ENCODE data around the gene NRIP1.
"Not testable (repeated sequence)": the region's sequence is repeated elsewhere in the genome, so short reads cannot be mapped to it uniquely, and the experiment has no call there.

NRIP1 gene

GRCh38 chr21:14968821-14969220 is 96.0 kb downstream of the NRIP1 start:
- DNase-seq, result no peak

GRCh38 chr21:14968029-14968428 is 96.8 kb downstream of the NRIP1 start:
- peak; percentile 64 for DNase-seq

- no peak for DNase-seq
Observed at GRCh38 chr21:14964621-14965020, 100.2 kb downstream of the NRIP1 start.

GRCh38 chr21:14962217-14962616 is 102.6 kb downstream of the NRIP1 start:
- DNase-seq, result no peak

DNA sequence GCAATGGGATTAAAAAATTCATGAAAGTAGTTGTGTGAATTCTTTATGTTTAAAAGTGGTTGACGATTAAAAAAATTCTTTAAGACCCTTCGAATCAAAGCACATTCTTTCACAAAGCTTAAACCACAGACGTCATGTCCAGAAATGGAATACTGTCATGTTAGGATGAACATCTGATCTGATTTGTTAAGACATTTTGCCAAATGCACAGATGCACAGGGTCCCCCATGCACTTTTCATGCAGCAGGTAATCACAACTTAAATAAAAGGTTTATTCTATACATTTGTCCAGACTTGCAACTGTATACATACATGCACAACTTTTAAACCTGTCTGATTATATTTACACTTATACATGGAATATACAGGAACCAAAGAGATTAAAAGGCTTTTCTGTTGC is 103.3 kb downstream of the NRIP1 start:
- no peak for DNase-seq

- DNase-seq, result no peak
Observed at GRCh38 chr21:14959343-14959742, 105.5 kb downstream of the NRIP1 start.

DNA sequence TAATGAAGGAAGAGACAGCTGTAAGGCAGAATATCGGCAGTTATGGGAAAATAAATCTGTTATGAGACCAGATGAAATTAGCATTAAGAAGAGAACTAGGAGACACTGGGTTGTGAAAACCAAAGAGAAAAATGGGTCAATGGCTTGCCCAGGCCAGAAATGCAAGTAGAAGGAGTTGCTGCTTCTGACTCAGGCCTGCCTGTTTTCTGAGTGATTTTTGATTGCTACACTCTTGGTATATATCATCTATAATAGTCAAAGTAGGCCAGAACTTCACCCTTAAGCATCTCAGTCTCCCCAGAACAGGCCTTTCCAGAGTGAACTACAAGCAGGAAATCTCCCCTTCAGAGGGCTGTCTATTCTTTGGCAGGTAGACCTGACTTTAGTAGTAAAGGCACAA is 107.0 kb downstream of the NRIP1 start:
- peak; percentile 34 for DNase-seq

GRCh38 chr21:14956807-14957206 is 108.0 kb downstream of the NRIP1 start:
- peak; percentile 84 for DNase-seq

DNA sequence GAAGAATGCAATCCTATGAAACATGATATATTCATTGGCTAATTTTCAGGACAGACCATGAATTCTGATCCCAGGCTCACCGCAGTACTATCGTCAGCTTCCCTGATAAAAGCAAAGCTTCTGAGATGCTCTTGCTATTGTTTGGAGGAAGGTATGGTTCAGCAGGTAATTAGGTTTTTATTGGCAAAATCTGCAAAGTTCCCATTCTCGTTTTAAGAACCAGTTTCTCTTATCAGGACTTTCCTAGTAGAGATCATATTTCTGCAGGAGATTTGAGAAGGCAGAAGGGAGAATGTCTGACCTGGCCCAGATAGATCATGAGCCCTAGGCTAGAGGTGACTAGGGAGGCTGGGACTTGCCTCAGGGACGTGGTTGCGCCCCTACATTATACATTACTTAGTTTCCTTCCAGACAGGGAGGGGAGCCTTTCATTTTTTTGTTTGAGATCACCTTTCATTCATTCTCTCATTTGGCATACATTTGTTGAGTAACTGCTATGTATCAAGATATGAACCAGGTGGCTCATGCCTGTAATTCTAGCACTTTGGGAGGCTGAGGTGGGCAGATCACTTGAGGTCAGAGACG is 108.8 kb downstream of the NRIP1 start:
- peak; percentile 29 for DNase-seq

DNA sequence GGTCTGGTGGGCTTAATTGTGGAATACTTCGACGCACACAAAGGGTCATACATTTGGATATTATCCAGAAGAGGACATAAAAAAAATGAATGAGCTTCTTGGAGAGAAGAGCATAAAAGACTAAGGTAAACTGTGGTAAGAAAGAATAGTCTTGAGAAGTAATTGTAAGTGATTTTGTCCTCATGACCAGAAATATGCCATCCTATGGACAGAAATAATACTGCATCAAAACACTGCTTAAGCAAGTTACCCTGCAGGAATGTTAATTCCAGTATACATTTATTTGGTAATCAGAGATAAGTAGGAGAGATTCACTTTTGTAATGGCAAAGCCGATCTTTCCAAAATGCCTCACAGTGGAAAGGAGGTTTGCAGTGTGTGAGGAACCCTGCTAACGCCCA is 111.9 kb downstream of the NRIP1 start:
- no peak for DNase-seq

GRCh38 chr21:14949603-14950002 is 115.2 kb downstream of the NRIP1 start:
- DNase-seq, result no peak

- DNase-seq, result no peak
Observed at GRCh38 chr21:14947613-14948160, 117.1 kb downstream of the NRIP1 start.

GRCh38 chr21:14945176-14945575 is 119.6 kb downstream of the NRIP1 start:
- no peak for DNase-seq

GRCh38 chr21:14943616-14944015 is 121.2 kb downstream of the NRIP1 start:
- no peak for DNase-seq

DNA sequence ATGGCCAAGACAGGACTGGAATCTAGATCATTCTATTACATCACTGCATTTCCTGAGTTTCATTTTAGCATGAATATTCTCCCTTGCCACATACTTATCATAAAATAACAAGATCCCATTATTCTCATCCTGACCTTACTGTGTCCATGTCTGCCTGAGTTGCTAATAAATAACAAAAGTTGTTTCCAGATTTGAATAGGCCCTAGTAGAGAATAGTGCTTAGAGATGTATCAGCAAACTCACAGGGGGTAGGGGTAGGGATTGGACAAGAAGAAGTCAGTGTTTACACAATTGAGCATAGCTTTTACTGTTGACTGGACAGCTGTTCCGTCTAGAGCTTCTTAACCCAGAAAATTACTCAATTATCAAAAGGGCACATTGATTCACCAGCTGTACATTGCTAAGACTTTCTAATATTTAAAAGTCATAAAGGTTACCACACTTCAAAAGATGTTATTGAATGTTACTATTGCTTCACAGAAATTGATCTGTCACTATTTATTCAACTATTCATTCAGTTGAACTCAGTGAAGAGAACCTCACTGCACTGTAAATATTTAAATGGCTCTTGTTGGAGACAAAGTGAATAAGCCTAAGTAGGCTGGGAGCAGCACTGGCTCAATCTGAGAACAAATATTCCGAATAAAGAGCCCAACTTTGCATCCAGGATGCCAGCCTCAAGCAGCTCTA is 121.9 kb downstream of the NRIP1 start:
- DNase-seq, result peak; percentile 12

DNA sequence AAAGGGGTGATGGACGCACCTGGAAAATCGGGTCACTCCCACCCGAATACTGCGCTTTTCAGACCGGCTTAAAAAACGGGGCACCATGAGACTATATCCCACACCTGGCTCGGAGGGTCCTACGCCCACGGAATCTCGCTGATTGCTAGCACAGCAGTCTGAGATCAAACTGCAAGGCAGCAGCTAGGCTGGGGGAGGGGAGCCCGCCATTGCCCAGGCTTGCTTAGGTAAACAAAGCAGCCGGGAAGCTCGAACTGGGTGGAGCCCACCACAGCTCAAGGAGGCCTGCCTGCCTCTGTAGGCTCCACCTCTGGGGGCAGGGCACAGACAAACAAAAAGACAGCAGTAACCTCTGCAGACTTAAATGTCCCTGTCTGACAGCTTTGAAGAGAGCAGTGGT is 137.5 kb downstream of the NRIP1 start:
- DNase-seq, result not testable (repeated sequence)

DNA sequence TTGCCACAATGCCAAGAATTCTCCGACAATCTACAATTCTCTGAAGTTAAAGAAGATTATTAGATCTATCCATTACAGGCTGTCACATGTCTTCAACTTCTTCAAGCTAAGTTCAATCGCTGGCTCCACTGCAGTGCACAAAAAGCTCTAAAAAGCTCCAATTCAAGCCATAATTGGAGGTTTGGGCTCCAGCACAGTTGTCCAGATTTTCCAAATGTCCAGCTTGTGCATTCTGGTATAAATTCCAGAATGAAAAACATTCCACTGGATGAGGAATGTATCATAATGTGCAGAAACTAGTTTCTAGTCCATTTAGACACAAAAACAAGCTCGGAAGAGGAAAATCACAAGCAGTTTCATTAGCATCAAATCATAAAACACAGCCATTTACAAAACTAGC is 138.6 kb downstream of the NRIP1 start:
- no peak for DNase-seq

- no peak for DNase-seq
Observed at GRCh38 chr21:14923468-14923867, 141.3 kb downstream of the NRIP1 start.

DNA sequence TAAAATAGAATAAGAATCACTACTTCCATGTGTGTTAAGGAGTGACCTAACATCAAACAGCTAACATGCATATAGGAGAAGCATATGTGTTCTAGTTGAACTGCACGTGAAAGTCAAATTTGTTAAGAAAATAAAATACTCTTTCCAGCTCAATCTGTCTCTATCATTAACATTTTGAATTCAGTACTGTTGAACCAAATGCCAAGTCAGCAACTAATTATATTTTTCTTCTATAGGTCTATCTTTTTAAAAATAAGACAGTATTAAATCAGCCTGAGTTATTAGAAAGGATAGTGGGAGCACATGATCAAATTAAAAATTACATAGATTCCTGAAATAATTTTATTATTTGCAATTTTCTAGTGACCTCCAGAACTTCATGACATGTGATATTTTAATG is 141.8 kb downstream of the NRIP1 start:
- DNase-seq, result no peak

- no peak for DNase-seq
Observed at GRCh38 chr21:14918527-14918926, 146.3 kb downstream of the NRIP1 start.

GRCh38 chr21:14917762-14918161 is 147.0 kb downstream of the NRIP1 start:
- no peak for DNase-seq

GRCh38 chr21:14916676-14917141 is 148.1 kb downstream of the NRIP1 start:
- DNase-seq, result no peak

GRCh38 chr21:14913638-14914037 is 151.2 kb downstream of the NRIP1 start:
- no peak for DNase-seq

DNA sequence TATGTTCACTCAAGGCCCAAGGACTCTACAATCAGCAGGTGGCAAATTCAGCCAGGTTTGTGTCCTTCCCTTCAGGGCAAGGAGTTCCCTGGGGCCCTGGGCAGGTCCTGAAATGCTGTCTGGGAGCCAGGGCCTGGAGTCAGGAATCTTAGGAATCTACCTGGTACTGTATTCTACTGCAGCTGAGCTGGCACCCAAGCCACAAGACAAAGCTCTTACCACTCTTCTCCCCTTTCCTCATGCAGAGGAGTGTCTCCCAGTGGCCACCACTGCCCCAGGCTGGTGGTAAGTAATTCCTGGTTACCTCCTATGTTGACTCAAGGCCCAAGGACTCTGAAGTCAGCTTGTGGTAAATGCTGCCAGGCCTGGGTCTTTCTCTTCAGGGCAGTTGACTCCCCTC is 153.4 kb downstream of the NRIP1 start:
- DNase-seq, result peak; percentile 41
